Hepatocyte (in vitro differentiated cells): ENCODE results near the gene TRAF3. TPM values are rescaled to one million over a fixed set of nuclear protein-coding genes. Genes with fewer than 3 reads are reported as not detected.

Experiments used
- DNase-seq: peaks from one replicate; pipeline ENCODE4 v3.0.0-alpha.2; 2016; ENCODE audit warnings: low spot score
- H2AFZ ChIP-seq: fragments of 200-600 bp; sonication (generic); 2 replicates; pipeline ENCODE4 v1.6.0; 2016; ENCODE audit warnings: antibody characterized with exemption, mild to moderate bottlenecking
- H3K27ac ChIP-seq: fragments of 200-600 bp; sonication (generic); 2 replicates; pipeline ENCODE4 v1.5.1; 2016; ENCODE audit warnings: mild to moderate bottlenecking
- H3K27me3 ChIP-seq: fragments of 200-600 bp; sonication (generic); 2 replicates; pipeline ENCODE4 v1.6.1; 2016
- H3K36me3 ChIP-seq: fragments of 200-600 bp; sonication (generic); replicated peaks from 2 replicates; pipeline ENCODE4 v1.5.1; 2016; ENCODE audit warnings: low read depth; ENCODE audit not compliant: insufficient read depth
- H3K4me1 ChIP-seq: fragments of 200-600 bp; sonication (generic); 2 replicates; pipeline ENCODE4 v1.5.1; 2016; ENCODE audit warnings: mild to moderate bottlenecking, moderate library complexity; ENCODE audit not compliant: insufficient read depth
- H3K4me2 ChIP-seq: fragments of 200-600 bp; sonication (generic); 2 replicates; pipeline ENCODE4 v1.6.0; 2016
- H3K4me3 ChIP-seq: fragments of 200-600 bp; sonication (generic); 2 replicates; pipeline ENCODE4 v1.5.1; 2016; ENCODE audit warnings: mild to moderate bottlenecking
- H3K79me2 ChIP-seq: fragments of 200-600 bp; sonication (generic); 2 replicates; pipeline ENCODE4 v1.6.0; 2017; ENCODE audit warnings: mild to moderate bottlenecking
- H3K9me2 ChIP-seq: fragments of 200-600 bp; sonication (generic); replicated peaks from 2 replicates; pipeline ENCODE4 v1.6.0; 2017; ENCODE audit warnings: mild to moderate bottlenecking; ENCODE audit not compliant: insufficient read depth
- H3K9me3 ChIP-seq: fragments of 200-600 bp; sonication (generic); 2 replicates; pipeline ENCODE4 v1.5.1; 2016; ENCODE audit warnings: low read depth, mild to moderate bottlenecking
- H4K20me1 ChIP-seq: fragments of 200-600 bp; sonication (generic); 2 replicates; pipeline ENCODE4 v1.6.0; 2016; ENCODE audit warnings: mild to moderate bottlenecking; ENCODE audit not compliant: insufficient read depth, poor library complexity, severe bottlenecking
- CTCF ChIP-seq: fragments of 200-600 bp; sonication (generic); IDR thresholded peaks from 2 replicates; pipeline ENCODE4 v1.5.1; 2016; ENCODE audit warnings: antibody characterized with exemption, mild to moderate bottlenecking; ENCODE audit not compliant: poor library complexity
- EZH2 ChIP-seq: fragments of 200-600 bp; sonication (generic); IDR thresholded peaks from 2 replicates; pipeline ENCODE4 v1.6.1; 2016; ENCODE audit warnings: antibody characterized with exemption, mild to moderate bottlenecking, borderline replicate concordance
- EZH2phosphoT487 ChIP-seq: fragments of 200-600 bp; sonication (generic); IDR thresholded peaks from one replicate; pipeline ENCODE4 v1.6.1; 2018; ENCODE audit warnings: antibody characterized with exemption, mild to moderate bottlenecking, low read depth, moderate library complexity; ENCODE audit not compliant: unreplicated experiment, severe bottlenecking
- WGBS: methylation state at CpG from one replicate; pipeline ENCODE4 v1.1.6; 2016; ENCODE audit warnings: low lambda C conversion rate; ENCODE audit errors: missing lambda C conversion rate; 5-methylcytosine and 5-hydroxymethylcytosine counted together
- polyA plus RNA-seq: library from polyadenylated mRNA; unstranded; fragments of >200 nt; fragmentation: Nextera tagmentation; extraction: Ambion mirVana; gene quantifications from 2 replicates; pipeline ENCODE4 v1.2.1, GENCODE V29; 2016
- total RNA-seq: library from RNA; depleted of rRNA; stranded (reverse); fragments of >200 nt; gene quantifications from 2 replicates; pipeline ENCODE4 v1.2.3, GENCODE V29; 2014

Gene TRAF3
- total and polyA plus RNA-seq, 2 experiments from 2014 or later, result 8.0 to 15.8 TPM

GRCh38 chr14:102933618-102934231, 156.5 kb downstream of the TRAF3 start:
- WGBS, result 95% methylated on average over 19 of the region's 20 CpGs
- H2AFZ ChIP-seq, result no peak overlapping the region
- H3K36me3 ChIP-seq, result no peaks in the 10 kb centered on the region
- TF ChIP-seq CTCF, result no peak
- no peak for TF ChIP-seq EZH2
- no peak for TF ChIP-seq EZH2phosphoT487
- no peaks in the 10 kb centered on the region for H3K79me2 ChIP-seq
- no peaks in the 10 kb centered on the region for H3K9me2 ChIP-seq
- H3K4me3 ChIP-seq, result no peak overlapping the region
- peaks cover 12% of the 10 kb centered on the region for H3K27me3 ChIP-seq
- H3K9me3 ChIP-seq, result no peaks in the 10 kb centered on the region
- H3K4me2 ChIP-seq, result no peak overlapping the region
- H3K4me1 ChIP-seq, result peaks cover 16% of the 10 kb centered on the region
- no peak overlapping the region for H3K27ac ChIP-seq
- no peak for DNase-seq
- peaks cover 18% of the 10 kb centered on the region for H4K20me1 ChIP-seq

- H3K4me1 ChIP-seq, result no peaks in the 10 kb centered on the region
- WGBS, result 98% methylated on average over 4 of the region's 4 CpGs
- DNase-seq, result no peak
- peaks cover 4% of the 10 kb centered on the region for H4K20me1 ChIP-seq
- no peaks in the 10 kb centered on the region for H3K9me3 ChIP-seq
- H2AFZ ChIP-seq, result no peak overlapping the region
- no peaks in the 10 kb centered on the region for H3K79me2 ChIP-seq
- H3K27ac ChIP-seq, result no peak overlapping the region
- no peak overlapping the region for H3K4me3 ChIP-seq
- no peaks in the 10 kb centered on the region for H3K36me3 ChIP-seq
- TF ChIP-seq CTCF (no peak), EZH2phosphoT487 (no peak), EZH2 (no peak)
- no peak overlapping the region for H3K4me2 ChIP-seq
- no peaks in the 10 kb centered on the region for H3K9me2 ChIP-seq
- no peaks in the 10 kb centered on the region for H3K27me3 ChIP-seq
These were observed 158.5 kb downstream of the TRAF3 start for GRCh38 chr14:102935756-102936155.

- Histone ChIP-seq H3K9me2 (no peaks in the 10 kb centered on the region), H3K27me3 (no peaks in the 10 kb centered on the region), H3K4me3 (no peak overlapping the region), H3K36me3 (no peaks in the 10 kb centered on the region), H3K79me2 (no peaks in the 10 kb centered on the region), H4K20me1 (no peaks in the 10 kb centered on the region), H3K9me3 (no peaks in the 10 kb centered on the region), H3K27ac (no peak overlapping the region), H2AFZ (no peak overlapping the region), H3K4me2 (no peak overlapping the region), H3K4me1 (no peaks in the 10 kb centered on the region)
- TF ChIP-seq EZH2 (no peak), CTCF (no peak), EZH2phosphoT487 (no peak)
- 97% methylated on average over 21 of the region's 22 CpGs for WGBS
- DNase-seq, result no peak
These were observed 160.3 kb downstream of the TRAF3 start for GRCh38 chr14:102937331-102938175.
